GM21786 (cell line): ENCODE data around the gene NR3C1.

Experiments
- ATAC-seq: cut with Tn5 transposase; IDR thresholded peaks from one replicate; pipeline ENCODE4 v1.9.1; 2021; ENCODE audit not compliant: unreplicated experiment

The NR3C1 gene

DNA sequence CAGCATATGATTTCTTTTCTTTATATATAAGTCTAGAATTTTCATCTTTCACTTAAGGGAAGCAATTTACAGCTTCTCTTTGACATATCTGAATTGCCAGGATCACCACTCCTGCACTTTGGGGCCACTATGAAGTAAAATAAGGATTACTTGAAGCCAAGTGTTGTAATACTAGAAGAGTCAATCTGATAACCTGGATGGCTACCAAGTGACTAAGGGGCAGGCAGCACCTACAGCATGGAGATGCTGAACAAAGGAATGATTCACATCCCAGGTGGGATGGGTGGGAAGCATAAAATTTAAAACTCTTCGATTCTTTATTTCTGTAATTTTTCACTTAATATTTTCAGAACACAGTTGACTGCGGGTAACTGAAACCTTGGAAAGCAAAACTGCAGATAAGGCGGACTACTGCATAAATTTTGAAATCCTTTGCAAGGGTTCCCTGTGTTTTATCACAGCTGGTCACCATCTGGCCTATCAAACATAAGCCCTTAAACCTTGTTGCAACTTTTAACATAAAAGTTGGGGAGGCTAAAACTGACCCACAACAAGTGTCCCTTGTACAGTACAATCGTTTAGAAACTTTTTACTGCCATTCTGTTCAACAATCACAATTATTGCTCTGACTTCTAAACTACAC lies 31.2 kb downstream of the NR3C1 start:
- ATAC-seq = no peak

DNA sequence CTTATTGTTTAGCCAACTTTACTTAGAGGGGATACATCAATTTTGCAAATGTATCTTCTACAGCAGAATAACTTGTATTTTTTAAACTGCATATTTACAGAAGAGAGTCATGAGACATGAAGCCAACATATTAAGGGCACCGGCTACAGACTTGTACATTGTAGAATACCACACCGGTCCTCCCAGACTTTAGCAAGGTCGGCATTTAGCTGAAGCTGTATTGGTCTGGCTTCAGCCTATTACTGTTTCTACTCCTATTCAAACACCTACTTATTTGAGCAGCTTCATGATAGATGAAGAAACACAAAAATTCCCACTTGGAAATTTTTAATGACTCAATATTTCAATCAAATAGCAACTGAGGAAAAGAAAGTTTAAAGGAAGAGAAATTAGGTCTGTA lies 33.0 kb downstream of the NR3C1 start:
- ATAC-seq = no peak

DNA sequence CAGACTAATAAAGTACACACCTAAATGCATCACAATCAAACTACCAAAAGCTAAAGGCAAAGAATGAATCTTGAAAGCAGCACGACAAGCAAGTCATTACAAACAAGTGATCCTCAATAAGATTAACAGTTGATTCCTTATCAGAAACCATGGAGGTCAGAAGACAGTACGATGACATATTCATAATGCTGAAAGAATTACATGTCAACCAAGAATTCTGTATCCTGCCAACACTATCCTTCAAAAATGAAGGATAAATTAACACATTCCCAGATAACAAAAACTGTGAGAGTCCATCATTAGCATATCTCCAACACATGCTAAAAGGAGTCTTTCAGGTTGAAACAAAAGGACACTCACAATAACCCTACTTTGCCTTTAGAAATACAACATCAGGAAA lies 39.4 kb downstream of the NR3C1 start:
- no peak for ATAC-seq

DNA sequence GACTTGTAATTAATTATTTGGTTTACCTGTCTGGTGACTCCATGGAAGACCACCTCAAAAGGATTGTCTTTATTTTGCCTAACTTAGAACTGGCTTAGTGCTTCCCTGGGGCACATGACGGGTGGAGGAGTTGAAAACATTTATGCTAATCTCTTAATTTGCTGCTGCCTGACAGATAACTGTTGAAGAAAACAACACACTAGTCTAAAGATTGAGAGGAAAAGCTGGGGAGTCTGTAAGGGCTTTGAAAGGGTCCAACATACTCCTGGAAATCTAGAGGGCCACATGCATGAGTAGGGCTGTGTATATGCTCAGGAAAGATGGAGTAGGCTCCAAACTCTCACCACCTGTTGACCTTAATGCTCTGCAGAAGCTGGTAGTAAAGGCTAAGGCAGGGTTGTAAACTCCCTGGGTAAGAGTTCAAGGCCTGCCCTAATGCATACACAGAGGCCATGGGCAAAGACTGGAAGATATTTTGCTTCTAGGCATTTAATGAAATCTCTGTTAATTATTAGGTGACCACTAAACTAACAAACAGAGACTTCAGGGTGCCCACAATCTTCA lies 40.7 kb downstream of the NR3C1 start:
- ATAC-seq = no peak

DNA sequence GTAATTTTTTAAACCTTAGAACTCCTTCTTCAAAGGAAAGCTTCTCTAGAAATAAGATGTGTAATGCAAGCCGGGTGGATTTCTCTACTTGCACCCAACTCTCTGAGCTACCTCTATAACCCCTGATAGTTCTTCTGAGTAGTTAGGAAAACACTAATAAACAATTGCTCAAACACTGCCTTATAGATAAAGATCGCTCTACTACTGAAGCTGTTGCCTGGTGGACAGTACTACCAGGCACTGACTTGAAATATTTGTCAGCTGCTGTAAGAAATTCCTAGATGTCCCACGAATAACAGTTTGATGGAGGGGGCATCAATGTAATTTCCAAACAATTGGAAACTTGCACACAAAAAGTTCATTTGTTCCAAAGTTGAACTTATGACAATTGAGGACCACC lies 42.0 kb downstream of the NR3C1 start:
- ATAC-seq = no peak

DNA sequence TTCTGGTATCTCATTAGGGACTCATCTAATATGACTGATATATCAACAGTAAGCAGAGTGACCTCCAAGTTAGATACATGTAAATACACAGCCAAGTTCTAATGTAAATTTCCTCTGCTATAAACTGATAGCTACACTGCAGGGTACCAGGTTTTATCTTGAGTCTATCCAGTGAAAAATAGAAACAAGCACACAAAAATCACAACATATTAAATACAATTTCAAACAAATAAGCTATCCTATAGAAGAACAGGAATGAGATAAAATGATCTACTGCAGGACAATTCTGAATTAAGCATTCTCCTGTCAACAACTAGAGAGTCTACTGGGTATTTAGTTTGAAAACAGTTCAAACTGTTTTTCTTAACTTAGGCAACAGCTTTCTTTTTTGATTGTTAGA lies 42.7 kb downstream of the NR3C1 start:
- ATAC-seq = no peak

DNA sequence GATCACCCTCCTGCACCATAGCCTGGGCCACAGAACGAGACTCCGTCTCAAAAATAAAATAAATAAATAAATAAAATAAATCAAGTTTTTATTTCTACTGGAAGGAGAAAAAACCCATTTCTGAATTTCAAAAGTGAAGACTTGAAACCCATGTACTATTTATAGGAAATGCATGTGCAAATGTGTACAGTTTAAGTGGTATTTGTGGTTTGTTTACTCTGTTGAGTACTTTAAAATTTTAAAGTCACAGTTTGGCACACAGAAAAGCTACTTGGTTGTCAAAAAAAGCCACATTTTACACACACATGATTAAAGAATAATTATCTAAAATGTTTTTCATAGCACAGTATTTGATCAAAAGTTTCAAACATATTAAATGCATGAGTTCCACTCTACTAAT lies 43.6 kb downstream of the NR3C1 start:
- ATAC-seq = no peak

DNA sequence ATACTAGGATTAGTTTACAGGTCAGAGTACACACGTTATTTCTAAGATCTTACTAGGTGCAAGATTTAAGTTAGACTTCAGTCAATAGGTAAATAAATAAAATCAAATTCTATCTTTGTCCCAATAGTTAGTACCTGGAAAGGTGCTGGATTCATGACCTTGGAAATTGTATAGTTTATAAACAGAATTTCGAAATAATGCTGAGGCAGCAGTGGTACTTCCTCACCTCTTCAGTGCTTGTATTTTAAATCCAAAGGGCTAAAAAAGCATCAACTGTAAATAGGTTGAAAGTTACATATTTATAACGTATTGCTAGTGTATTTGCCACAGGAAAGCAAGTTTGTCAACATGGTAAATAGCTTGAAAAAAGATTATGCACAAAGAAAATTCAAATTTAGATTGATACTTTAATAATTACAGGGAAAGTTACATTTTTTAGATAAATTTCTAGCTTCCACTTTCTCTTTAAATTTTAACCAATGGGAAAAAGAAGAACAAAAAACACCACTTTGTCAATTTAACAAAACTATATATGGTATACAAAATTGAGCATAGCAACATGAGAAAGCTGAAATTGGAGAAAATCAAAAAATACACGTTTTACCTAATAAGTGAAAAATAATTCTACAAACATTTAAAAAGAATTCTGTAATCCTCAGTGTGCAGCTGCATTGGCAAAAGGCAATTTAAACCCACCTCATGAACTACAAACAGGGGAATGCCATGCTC lies 46.5 kb downstream of the NR3C1 start:
- no peak for ATAC-seq

DNA sequence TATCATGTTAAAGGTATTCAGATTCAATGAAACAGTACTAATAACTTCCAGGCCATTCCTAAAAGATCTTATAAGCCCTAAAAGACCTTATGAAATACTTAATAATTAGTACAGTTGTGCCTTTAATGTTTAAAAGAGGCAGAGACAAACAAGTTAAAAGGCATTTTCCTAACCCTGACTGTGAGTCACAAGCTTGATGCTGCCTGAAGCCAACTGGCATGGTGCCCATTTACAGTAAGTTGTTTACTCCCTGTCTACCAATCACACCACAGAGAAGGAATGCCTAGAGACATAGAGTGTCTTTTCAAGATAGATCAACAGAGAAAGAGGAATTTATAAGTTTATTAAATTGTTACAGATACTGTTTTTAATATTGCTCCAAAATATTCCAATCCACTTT lies 47.8 kb downstream of the NR3C1 start:
- peak; percentile 31 for ATAC-seq

DNA sequence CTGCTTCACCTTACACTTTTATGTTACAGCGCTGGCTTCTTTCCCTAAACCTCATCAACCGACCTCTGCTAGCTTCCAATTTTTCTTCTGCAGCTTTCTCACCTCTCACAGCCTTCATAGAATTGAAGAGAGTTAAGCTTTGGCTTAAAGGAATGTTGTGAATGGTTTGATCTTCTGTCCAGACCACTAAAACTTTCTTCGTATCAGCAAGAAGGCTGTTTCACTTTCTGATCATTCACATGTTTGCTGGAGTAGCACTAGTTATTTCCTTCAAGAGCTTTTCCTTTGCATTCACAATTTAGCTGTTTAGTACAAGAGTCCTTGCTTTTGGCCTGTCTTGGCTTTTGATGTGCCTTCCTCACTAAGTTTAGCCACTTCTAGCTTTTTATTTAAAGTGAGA lies 49.5 kb downstream of the NR3C1 start:
- ATAC-seq = peak; percentile 39

DNA sequence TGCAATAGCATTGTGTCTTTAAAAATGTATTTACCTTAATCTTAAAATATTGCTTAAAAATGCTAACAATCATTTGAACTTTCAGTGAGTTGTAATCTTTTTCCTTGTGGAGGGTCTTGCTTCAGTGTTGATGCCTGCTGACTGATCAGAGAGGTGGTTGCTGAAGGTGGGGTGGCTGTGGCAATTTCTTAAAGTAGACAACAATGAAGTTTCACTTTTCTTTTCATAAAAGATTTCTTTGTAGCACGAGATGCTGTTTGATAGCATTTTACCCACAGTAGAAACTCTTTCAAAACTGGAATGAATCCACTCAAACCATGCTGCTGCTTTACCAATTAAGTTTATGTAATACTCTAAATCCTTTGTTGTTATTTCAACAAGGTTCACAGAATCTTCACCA lies 50.8 kb downstream of the NR3C1 start:
- ATAC-seq = no peak

DNA sequence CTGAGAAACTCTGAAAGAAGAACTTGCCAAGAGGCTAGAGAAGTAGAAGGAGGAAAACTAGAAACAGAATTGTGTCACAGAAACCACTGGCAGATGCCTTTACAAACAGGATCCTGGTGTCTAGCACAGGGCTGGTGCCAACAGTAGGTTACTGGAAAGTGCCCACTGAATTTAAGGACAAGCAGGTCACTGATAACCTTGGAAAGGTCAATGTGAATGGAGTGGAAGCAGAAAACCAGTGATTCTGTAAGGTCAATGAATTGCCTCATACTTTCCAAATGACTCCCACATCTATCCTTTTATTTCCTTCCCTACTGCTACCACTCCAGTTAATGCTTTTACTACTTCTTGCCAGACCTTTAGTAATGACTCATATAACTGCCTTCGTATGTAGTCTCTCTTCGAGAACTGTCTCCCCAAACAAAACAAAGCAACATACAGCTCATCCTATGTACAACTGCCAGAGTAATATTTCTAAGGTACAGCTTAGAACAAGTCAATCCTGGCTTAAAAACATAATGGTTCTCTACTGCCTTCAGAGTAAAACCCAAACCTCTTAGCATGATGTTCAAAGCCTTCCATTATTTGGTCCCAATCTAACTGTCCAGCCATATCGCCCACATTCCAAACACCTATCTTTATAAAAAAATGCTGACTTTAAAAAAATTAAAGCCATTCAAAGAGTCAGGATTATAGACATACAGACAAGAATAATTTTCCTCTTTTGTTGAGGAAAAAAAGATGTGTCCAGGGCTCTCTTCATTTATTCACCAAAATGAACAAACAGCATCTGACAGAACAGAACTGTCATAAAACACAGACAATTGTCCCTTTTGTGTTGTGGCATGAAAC lies 52.5 kb downstream of the NR3C1 start:
- no peak for ATAC-seq

DNA sequence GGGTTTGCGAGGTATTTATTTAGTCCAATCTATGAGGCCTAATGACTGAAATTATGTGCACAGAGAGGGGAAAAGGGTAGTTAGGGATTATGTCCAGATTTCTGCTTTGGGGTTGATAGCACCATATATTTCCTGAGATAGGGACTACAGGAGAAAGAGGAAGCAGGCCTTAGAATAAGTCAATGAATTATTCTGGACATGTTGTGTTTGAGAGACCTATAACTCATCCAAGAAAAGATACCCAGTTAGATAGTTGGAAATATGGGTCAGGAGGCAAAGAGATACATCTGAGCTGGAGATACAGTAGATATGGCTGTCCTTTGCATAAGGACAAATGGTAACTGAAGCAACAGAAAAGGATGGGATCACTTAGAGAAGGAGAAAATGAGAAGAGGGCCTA lies 53.1 kb downstream of the NR3C1 start:
- no peak for ATAC-seq

DNA sequence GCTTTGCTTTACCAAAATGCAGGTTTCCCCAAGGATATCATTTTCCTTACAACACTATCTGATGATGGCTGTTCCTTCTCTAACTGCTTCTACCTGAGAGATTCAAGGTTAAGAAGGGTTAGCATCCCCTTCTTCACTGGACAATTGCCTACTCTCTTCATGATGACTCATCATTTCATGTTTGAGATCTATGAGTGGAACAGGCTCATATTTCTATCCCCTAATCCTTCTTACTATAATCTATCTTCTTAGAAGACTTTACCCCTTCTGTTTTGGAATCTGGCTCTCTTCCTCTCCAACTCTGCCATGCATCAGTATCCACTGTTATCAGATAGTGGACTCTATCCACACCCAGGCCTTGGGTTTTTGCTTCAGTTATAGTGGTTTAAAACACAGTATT lies 54.3 kb downstream of the NR3C1 start:
- no peak for ATAC-seq

DNA sequence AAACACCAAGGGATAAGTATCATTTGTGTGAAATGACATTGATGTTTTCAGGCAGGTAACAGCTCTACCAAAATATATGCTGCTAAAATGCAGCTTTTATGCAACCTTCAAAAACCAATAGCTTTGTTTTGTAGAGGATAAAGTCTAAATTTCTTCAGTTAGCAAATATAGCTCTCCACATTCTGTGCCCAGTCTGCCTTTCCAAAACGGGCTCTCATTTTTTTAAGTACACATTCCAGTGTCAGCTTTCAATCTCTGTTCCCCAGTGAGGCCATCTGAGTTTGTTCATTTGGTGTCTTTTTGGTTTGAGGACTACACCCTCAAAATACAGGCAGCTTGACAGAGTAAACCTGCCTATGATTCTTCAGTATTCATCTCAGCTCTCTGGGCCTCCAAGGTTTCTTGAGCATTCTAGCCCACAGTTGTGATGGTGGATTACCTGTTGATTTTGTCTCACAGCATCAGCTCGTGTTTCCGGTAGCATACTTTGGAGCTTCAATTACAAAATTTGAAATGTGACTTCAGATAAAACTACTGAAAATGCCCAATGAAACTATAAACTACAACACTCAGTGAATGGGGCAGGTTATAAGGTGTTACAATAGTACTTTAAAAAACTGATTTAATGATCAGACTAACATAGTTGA lies 55.7 kb downstream of the NR3C1 start:
- ATAC-seq = no peak

DNA sequence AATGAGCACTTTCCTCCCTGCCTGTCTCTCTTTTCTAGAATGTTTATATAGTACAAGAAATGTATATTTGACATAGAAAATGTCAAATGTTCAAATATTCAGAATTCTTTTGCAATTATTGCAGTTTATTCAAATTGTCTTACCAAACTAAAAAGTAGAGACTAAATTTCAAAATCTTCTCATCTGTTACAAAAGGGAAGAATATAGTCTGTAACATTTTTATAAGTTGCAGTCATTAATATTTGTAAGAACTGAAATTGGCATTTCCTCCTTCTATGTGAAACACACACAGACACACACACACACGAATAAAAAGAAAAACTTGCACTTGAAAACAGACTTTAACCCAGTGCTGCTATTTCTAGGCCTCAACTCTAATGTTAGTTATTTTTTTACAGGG lies 56.4 kb downstream of the NR3C1 start:
- ATAC-seq = no peak

DNA sequence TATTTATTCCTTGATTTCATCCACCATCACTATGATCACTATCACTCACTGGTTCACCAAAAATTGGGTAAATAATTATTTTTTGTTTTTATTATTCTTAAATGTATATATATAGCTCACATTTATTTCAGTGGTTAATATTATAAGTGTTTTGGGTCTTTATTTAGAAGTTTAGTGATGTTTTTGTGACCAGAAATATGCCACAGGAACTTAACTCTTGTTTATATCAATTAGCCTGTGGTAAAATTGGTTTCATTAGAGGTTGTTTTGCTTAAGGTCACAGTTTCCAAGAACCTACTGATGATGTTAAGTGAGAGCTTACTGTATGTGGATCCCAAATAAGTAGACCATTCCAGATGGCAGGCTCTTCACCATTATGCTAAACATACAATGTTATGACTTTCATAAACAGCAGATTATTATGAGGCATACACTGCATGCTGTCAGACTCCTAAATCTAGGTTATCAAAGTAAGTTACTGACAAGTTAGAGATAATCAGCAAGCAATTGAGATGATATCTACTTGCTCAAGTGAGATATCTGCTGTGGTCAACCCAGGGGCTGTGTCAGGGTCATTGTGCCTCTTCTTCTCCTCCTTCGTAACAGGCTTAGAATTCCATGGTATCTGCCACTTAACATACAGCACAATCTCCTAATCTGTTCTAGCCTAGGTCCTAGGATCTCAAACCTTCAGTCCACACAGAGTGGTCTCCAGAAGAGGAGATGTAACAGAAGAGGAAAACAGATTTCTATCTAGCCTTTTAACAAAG lies 57.6 kb downstream of the NR3C1 start:
- ATAC-seq = no peak

DNA sequence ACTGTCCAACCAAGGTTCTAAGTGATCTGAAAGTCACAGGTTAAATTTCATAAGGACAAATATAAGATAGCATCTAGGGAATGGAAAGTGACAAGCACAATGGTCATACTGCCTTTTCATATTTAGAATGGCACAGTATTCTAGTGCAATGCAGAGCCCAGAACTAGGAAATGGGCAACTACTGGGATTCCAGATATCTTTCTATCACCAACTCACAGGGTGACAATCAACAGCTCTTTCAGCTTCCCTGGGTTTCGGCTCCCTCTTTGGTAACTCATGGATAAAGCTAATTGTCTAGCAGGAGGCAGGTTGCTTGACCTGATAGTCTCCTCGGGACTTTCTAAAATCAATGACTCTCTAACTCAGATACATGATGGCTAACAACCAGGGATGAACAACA lies 60.4 kb downstream of the NR3C1 start:
- ATAC-seq = no peak

DNA sequence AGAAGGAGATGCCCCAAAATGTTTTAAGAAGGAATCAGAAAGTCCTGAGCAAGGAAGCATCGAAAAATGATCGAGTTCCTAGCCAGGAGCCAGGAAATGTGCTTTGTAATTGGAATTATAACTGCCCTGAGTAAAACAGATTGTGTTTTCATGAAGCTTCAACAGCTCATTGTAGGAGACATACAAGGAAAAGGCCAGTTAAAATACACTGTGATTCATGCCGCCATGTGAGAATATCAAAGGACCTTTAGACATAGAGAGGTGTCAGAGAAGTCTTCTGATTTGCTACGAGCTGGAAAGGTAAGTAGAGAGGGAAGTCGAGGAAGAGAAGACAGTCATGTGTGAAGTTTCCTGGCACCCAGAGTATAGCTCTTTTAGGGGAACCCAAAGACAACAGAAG lies 60.9 kb downstream of the NR3C1 start:
- ATAC-seq = no peak

DNA sequence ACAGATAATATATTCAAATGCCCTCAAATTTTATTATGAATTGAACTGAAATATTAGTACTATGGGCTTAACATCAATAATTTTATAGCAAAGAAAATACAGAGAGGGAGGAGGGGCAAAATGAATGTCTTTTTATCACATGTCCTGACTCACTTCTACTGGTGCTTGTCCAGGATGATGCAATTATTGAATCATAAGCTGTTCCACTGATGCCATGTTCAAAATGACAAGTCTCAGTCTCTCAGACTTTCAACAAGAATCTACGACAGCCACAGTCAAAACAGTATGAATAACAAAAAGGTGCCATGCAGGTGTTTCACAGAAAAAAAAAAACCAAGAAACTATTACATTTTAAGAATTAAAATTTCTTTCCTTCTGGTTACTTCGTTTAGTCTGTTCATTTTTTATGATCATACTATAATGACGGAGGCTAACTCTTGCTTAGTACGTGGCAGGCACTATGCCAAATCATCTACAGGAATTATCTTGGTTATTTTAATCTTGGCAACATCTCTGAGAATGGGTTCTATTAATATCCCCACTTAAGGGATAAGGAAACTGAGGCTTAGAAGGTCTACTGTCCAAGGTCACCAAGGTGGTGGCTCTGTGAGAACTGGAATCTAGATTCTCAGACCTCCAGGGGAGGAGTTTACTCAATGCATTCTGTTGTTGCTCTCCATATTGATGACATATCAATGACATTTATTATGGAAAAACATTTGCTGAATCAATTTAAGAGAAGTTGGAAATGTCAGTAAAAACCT lies 61.5 kb downstream of the NR3C1 start:
- ATAC-seq = no peak
